ENCODE measurements around the gene C1orf174.

DNA sequence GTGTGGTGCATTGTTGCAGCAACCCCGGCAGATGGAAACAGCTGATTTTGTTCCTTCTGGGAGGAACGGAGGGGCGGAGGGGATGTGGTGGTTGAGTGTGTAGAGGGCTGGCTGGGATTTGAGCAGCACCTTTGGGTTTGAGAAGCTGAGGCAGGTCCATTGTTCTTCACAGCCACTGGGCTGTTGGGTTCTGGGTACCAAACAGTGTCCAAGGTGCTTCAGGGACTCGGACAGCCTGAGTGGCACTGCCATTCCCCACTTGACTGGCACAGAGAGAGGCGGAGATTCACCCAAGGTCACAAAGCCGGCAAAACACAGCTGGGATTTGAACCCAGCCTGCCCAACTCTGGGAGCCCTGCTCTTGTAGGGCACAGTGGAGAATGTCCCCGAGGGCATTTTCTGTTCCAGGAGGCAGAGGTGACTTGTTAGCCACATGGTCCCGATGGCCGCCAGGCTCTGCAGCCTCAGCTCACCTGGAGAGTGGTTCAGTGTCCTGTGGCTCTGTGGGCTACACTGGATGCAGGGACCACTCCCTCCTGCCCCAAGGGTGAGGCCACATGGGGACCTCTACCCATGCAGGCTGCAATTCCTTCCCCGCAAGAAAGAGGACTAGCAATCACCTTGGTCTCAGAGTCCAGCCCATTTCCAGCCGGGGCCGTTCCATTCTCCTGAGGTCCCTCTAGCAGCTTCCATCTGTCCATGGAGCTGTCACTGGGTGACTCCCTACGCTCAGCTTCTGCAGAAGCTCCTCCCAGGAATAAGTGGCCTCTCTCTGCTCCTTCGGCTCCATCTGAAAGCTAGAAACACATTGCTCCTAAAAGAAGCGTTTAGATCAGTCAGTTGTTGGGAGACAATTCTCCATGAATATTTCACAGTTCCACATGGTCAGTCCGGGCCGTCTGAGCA is 31.2 kb upstream of the C1orf174 start:
- no peak for TF ChIP-seq CHD2 (IDR thresholded peaks at IDR 0.05; ENCODE audit: low read depth, low read length)
- TF ChIP-seq SIN3A (IDR thresholded peaks at IDR 0.05; ENCODE audit: borderline replicate concordance, low read depth, low read length) = no peak
- TF ChIP-seq, protein P1, sequence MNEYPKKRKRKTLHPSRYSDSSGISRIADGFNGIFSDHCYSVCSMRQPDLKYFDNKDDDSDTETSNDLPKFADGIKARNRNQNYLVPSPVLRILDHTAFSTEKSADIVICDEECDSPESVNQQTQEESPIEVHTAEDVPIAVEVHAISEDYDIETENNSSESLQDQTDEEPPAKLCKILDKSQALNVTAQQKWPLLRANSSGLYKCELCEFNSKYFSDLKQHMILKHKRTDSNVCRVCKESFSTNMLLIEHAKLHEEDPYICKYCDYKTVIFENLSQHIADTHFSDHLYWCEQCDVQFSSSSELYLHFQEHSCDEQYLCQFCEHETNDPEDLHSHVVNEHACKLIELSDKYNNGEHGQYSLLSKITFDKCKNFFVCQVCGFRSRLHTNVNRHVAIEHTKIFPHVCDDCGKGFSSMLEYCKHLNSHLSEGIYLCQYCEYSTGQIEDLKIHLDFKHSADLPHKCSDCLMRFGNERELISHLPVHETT (CRISPR knock-in tag; conservative IDR thresholded peaks at IDR 0.05) = no peak
- TF ChIP-seq EZH2 (conservative IDR thresholded peaks at IDR 0.05; ENCODE audit: low read depth, low read length) = no peak
- no peak for TF ChIP-seq FOXA3 (CRISPR knock-in tag; IDR thresholded peaks at IDR 0.05)
- TF ChIP-seq ZBTB49 (CRISPR knock-in tag; IDR thresholded peaks at IDR 0.05; ENCODE audit: borderline replicate concordance) = no peak
- no peak for TF ChIP-seq DNMT1 (CRISPR knock-in tag; IDR thresholded peaks at IDR 0.05)
- no peak for TF ChIP-seq CTCF (CRISPR knock-in tag; IDR thresholded peaks at IDR 0.05)
- no peak for TF ChIP-seq CHCHD3 (CRISPR knock-in tag; IDR thresholded peaks at IDR 0.05)
- no peak for TF ChIP-seq ZSCAN31 (CRISPR knock-in tag; IDR thresholded peaks at IDR 0.05; ENCODE audit: low read depth)
- no peak for TF ChIP-seq ZNF232 (CRISPR knock-in tag; IDR thresholded peaks at IDR 0.05; ENCODE audit: borderline replicate concordance)
- TF ChIP-seq, protein P2, sequence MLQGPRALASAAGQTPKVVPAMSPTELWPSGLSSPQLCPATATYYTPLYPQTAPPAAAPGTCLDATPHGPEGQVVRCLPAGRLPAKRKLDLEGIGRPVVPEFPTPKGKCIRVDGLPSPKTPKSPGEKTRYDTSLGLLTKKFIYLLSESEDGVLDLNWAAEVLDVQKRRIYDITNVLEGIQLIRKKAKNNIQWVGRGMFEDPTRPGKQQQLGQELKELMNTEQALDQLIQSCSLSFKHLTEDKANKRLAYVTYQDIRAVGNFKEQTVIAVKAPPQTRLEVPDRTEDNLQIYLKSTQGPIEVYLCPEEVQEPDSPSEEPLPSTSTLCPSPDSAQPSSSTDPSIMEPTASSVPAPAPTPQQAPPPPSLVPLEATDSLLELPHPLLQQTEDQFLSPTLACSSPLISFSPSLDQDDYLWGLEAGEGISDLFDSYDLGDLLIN (CRISPR knock-in tag; IDR thresholded peaks at IDR 0.05; ENCODE audit: borderline replicate concordance) = no peak
